GM12801 (cell line): Measurements from ENCODE around the gene VPS37C.

ENCODE experiments used
- CTCF ChIP-seq: IDR thresholded peaks from one replicate; pipeline ENCODE4 v1.5.1; 2011; ENCODE audit warnings: control low read depth; ENCODE audit not compliant: insufficient read length; ENCODE audit errors: extremely low read depth

VPS37C gene

GRCh38 chr11:61152816-61153592, 8.2 kb downstream of the VPS37C start:
- TF ChIP-seq CTCF, result no peak

GRCh38 chr11:61151545-61152252, 9.5 kb downstream of the VPS37C start:
- no peak for TF ChIP-seq CTCF

- no peak for TF ChIP-seq CTCF
Observed at GRCh38 chr11:61150706-61151544, 10.3 kb downstream of the VPS37C start.

GRCh38 chr11:61149624-61150615, 11.3 kb downstream of the VPS37C start:
- no peak for TF ChIP-seq CTCF

GRCh38 chr11:61147791-61148620, 13.2 kb downstream of the VPS37C start:
- TF ChIP-seq CTCF, result no peak

- no peak for TF ChIP-seq CTCF
Observed at GRCh38 chr11:61147271-61147670, 14.0 kb downstream of the VPS37C start.
